SU-DHL-6 (cell line): ENCODE data around the gene C6orf132.

ENCODE experiments used
- H2AFZ ChIP-seq: fragments of 200-600 bp; sonication (generic); 2 replicates; pipeline ENCODE4 v1.6.1; 2014; ENCODE audit warnings: low read depth, mild to moderate bottlenecking, moderate library complexity, mixed read lengths, antibody characterized with exemption, low read length; ENCODE audit not compliant: severe bottlenecking
- H3F3A ChIP-seq: fragments of 200-600 bp; shearing (Covaris generic); 2 replicates; pipeline ENCODE4 v1.6.0; 2016; ENCODE audit warnings: antibody characterized with exemption, mild to moderate bottlenecking; ENCODE audit not compliant: insufficient read depth
- H3K27ac ChIP-seq: fragments of 200-600 bp; sonication (generic); 2 replicates; pipeline ENCODE4 v1.5.1; 2016; ENCODE audit warnings: low read depth, mild to moderate bottlenecking, low read length, moderate library complexity, mixed read lengths
- H3K27me3 ChIP-seq: fragments of 200-600 bp; sonication (generic), shearing (Covaris generic); 2 replicates; pipeline ENCODE4 v1.6.0; 2014; ENCODE audit warnings: mild to moderate bottlenecking, low read length
- H3K36me3 ChIP-seq: fragments of 200-600 bp; sonication (generic); 2 replicates; pipeline ENCODE4 v1.6.1; 2014; ENCODE audit warnings: mild to moderate bottlenecking, low read length, mixed read lengths
- H3K4me2 ChIP-seq: fragments of 300-600, 200-600 bp; shearing (Covaris generic), sonication (generic); 2 replicates; pipeline ENCODE4 v1.6.0; 2014; ENCODE audit warnings: low read length, low read depth, mild to moderate bottlenecking; ENCODE audit not compliant: poor library complexity, severe bottlenecking
- H3K4me3 ChIP-seq: fragments of 200-600 bp; sonication (generic); 2 replicates; pipeline ENCODE4 v1.5.1; 2014; ENCODE audit warnings: antibody characterized with exemption, low read length, mild to moderate bottlenecking, mixed read lengths; ENCODE audit not compliant: insufficient read depth, poor library complexity, severe bottlenecking
- H3K79me2 ChIP-seq: fragments of 200-600 bp; sonication (generic); 2 replicates; pipeline ENCODE4 v1.6.1; 2014; ENCODE audit warnings: mild to moderate bottlenecking, low read length, moderate library complexity; ENCODE audit not compliant: insufficient read depth
- H3K9ac ChIP-seq: fragments of 200-600 bp; sonication (generic); 2 replicates; pipeline ENCODE4 v1.7.0; 2014; ENCODE audit warnings: mild to moderate bottlenecking, low read length
- H3K9me2 ChIP-seq: fragments of 200-600 bp; sonication (generic); replicated peaks from 2 replicates; pipeline ENCODE4 v1.6.1; 2014; ENCODE audit warnings: low read length; ENCODE audit not compliant: insufficient read depth
- H3K9me3 ChIP-seq: fragments of 200-600 bp; sonication (generic); 2 replicates; pipeline ENCODE4 v1.6.1; 2014; ENCODE audit warnings: low read length, mixed read lengths; ENCODE audit not compliant: insufficient read depth
- H4K20me1 ChIP-seq: fragments of 200-600 bp; sonication (generic); 2 replicates; pipeline ENCODE4 v1.6.1; 2014; ENCODE audit warnings: low read depth, mild to moderate bottlenecking, antibody characterized with exemption, low read length, moderate library complexity, mixed read lengths
- CTCF ChIP-seq: fragments of 200-600 bp; sonication (generic); IDR thresholded peaks from one replicate; pipeline ENCODE4 v1.5.1; 2017; ENCODE audit warnings: antibody characterized with exemption, mild to moderate bottlenecking, low read length, moderate library complexity; ENCODE audit not compliant: insufficient read depth, poor library complexity, severe bottlenecking
- EZH2phosphoT487 ChIP-seq: fragments of 200-600 bp; sonication (generic), shearing (Covaris generic); conservative IDR thresholded peaks from 2 replicates; pipeline ENCODE4 v1.6.1; 2018; ENCODE audit warnings: mild to moderate bottlenecking, antibody characterized with exemption, low read length, moderate library complexity, mixed read lengths

Gene C6orf132

GRCh38 chr6:42105156-42105648 is 37.2 kb downstream of the C6orf132 start:
- no peaks in the 10 kb centered on the region for H3K9me2 ChIP-seq
- no peaks in the 10 kb centered on the region for H4K20me1 ChIP-seq
- H3K27me3 ChIP-seq: no peaks in the 10 kb centered on the region
- H3K36me3 ChIP-seq: no peaks in the 10 kb centered on the region
- no peaks in the 10 kb centered on the region for H3K9me3 ChIP-seq
- no peaks in the 10 kb centered on the region for H3K79me2 ChIP-seq
- no peaks in the 10 kb centered on the region for H3F3A ChIP-seq
- H3K9ac ChIP-seq: no peak overlapping the region
- TF ChIP-seq CTCF: no peak
- no peak overlapping the region for H3K4me3 ChIP-seq
- H2AFZ ChIP-seq: peak overlapping the region; percentile 86
- H3K27ac ChIP-seq: no peak overlapping the region
- H3K4me2 ChIP-seq: peak overlapping the region; percentile 66

DNA sequence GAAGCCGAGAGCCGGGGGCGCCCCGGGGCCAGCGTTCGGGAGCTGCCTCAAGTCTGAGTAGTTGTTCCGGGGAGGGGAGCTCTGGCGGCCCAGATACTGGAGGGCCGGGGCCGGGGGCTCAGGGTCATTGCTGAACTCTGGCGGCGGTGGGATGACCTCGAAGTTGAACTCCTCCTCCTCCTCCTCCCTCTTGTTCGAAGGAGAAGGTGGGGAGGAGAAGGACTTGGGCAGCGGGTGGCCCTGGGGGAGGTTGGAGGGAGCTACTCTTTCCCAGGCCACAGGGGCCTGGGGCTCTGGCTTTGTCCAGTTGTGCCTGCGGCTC is 37.7 kb downstream of the C6orf132 start:
- H2AFZ ChIP-seq: peak overlapping the region; percentile 86
- peak overlapping the region; percentile 63 for H3K9ac ChIP-seq
- no peaks in the 10 kb centered on the region for H3K9me3 ChIP-seq
- H3K4me3 ChIP-seq: peak overlapping the region; percentile 55
- TF ChIP-seq EZH2phosphoT487: no peak
- H4K20me1 ChIP-seq: no peaks in the 10 kb centered on the region
- H3K27me3 ChIP-seq: no peaks in the 10 kb centered on the region
- H3K4me2 ChIP-seq: peak overlapping the region; percentile 66
- H3K79me2 ChIP-seq: no peaks in the 10 kb centered on the region
- no peak overlapping the region for H3K27ac ChIP-seq
- no peaks in the 10 kb centered on the region for H3K36me3 ChIP-seq
- H3F3A ChIP-seq: no peaks in the 10 kb centered on the region
- no peaks in the 10 kb centered on the region for H3K9me2 ChIP-seq

DNA sequence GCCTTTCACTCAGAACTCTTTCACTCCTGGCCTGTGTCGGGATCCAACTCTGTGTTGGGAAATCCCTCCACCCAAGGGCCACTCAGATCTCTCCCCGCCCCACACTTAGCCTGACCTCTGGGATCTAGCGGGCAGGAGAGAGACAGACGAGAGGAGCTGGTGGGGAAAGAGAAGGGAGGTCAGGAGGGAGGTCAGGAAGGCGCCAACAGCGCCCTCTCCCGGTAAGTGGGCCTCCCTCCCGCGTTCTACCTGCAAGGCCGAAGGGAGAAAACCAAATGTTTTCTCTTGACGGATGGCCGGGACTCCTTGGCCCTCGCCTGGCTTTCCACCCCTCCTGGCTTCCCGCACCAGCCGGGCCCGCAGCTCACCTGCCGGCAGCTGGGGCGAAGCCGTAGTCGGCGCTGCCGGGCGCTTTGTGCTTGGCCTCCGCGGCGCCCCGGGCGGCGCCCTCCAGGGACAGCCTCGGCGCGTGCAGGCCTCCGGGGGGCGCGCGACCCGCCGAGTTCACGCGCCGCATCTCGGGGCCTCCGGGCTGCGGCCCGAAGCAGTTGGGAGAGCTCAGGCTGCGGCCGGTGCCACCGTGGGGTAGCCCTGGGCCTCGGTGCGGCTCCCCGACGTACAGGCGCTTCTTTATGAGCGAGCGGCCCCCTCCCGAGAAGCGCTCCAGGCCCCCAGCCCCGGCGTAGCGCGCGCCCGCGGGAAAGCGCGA is 38.2 kb downstream of the C6orf132 start:
- H3K4me3 ChIP-seq: peak overlapping the region; percentile 55
- H4K20me1 ChIP-seq: no peaks in the 10 kb centered on the region
- no peaks in the 10 kb centered on the region for H3K79me2 ChIP-seq
- H3K27me3 ChIP-seq: no peaks in the 10 kb centered on the region
- no peaks in the 10 kb centered on the region for H3F3A ChIP-seq
- no peaks in the 10 kb centered on the region for H3K36me3 ChIP-seq
- peak overlapping the region; percentile 86 for H2AFZ ChIP-seq
- peak overlapping the region; percentile 63 for H3K9ac ChIP-seq
- TF ChIP-seq EZH2phosphoT487: no peak
- peak; percentile 100 for TF ChIP-seq CTCF
- peak overlapping the region; percentile 66 for H3K4me2 ChIP-seq
- no peak overlapping the region for H3K27ac ChIP-seq
- no peaks in the 10 kb centered on the region for H3K9me3 ChIP-seq
- no peaks in the 10 kb centered on the region for H3K9me2 ChIP-seq

- no peak overlapping the region for H3K27ac ChIP-seq
- no peaks in the 10 kb centered on the region for H3K9me3 ChIP-seq
- H3K27me3 ChIP-seq: no peaks in the 10 kb centered on the region
- no peaks in the 10 kb centered on the region for H3K79me2 ChIP-seq
- no peak for TF ChIP-seq CTCF
- TF ChIP-seq EZH2phosphoT487: no peak
- H3K36me3 ChIP-seq: no peaks in the 10 kb centered on the region
- no peaks in the 10 kb centered on the region for H3K9me2 ChIP-seq
- peak overlapping the region; percentile 63 for H3K9ac ChIP-seq
- H2AFZ ChIP-seq: peak overlapping the region; percentile 86
- peak overlapping the region; percentile 66 for H3K4me2 ChIP-seq
- peak overlapping the region; percentile 55 for H3K4me3 ChIP-seq
- H4K20me1 ChIP-seq: no peaks in the 10 kb centered on the region
- H3F3A ChIP-seq: no peaks in the 10 kb centered on the region
Observed at GRCh38 chr6:42103753-42104094, 38.7 kb downstream of the C6orf132 start.
